GM21528 (cell line): ENCODE measurements around the gene MRPS27.

Experiments used
- ATAC-seq: cut with Tn5 transposase; IDR thresholded peaks from one replicate; pipeline ENCODE4 v1.9.1; 2021; ENCODE audit warnings: mild to moderate bottlenecking, moderate library complexity; ENCODE audit not compliant: unreplicated experiment, low FRiP score

The MRPS27 gene

DNA sequence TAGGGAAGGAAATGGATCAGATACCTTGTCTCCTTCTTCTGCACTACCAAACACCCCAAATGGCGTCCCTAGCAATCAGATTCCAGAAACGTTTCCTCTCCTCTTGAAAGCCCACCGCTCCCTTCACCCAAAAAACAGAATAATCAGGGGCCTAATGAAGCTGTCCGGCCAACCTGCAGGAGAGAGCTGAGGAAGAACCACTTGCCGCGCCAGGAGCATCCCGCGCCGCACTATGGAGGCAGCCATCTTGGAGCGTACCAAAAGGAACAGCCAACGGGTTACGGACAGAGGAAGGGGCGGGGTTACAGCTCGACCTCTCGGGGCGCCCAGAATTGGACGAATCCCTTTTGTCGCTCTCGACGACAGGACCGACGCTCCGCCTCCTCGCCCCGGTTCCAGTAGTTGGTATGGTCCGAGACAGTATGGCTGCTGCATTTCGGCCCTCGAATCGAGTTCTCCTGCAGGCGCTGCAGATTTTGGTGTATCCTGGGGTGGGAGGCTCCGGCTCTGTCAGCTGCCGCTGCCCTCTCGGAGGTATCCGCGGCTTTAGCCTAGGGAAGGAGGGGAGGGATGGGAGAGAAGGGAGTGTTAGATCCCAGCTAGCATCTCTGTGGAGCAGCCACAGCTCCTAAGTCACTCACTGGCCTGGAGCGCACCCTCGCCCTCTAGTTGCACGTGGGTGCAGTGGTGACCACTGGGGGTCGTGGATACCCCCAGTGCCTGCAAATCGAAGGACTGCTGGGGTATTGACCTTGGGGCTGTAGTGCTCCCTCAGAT, at the start of gene MRPS27, which contains the start of gene PTCD2:
MRPS27 (minus strand) TSS at position 265 of the 777 bp plus-strand sequence; CDS start at position 246, 19 bp downstream.
PTCD2 (plus strand) TSS at position 398 of the 777 bp plus-strand sequence; CDS start at position 408, 10 bp downstream.
- ATAC-seq: peak; percentile 96

DNA sequence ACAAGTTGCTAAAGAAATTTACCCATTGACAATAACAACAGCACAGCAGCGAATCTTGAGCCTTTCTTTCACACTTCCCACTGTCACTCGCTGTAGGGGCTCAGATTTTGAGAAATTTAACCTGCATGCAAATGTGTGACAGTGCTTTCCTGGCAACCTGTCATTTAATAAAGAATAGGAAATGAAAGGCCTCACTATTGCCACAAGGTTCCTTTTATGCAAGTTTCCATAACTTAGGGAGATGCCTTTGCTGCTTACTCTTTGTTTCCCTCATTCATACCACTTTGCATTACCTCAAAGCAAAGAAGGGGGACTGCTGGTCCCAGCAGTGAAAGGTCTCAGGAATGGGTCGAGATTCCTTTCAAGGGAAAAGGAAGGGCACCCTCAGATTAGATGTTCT, 49.7 kb upstream of the MRPS27 start:
- no peak for ATAC-seq

DNA sequence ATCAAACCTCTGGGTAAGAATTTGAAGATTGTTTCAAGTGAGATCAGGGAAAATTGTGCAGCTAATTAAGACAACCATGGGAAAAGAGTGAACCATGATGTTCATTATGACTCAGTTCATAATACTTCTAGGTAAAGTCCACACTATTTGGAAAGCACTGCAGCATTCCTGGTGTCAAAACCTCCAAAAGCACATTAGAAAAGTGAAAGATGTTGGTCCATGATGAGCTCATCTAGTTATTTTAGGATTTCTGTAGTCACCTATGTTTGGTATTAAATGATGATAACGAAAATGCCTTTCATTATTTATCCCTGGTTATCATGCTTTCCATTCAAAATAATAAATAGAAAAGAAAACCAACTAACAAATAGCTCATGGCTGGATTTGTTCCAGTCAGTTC, 49.3 kb upstream of the MRPS27 start:
- no peak for ATAC-seq

DNA sequence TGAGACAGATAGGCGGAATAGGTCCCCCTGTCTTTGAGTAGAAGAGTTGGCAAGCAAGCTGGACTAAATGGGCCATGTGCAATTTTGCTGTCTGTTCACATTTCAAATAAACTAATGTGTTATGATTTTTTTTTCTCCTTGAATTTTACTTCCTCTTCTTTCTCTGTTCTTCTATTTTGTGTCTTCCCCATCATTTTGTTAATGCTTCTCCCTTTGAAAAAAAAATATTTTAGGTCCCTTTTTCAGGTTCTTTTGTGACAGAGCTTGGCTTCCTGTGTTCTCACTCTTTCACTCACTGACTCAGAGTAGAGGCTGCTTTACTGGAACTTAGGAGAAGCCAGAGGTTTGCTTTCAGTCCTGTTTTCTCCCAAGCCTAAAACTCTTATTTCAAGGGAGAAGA, 48.2 kb upstream of the MRPS27 start:
- ATAC-seq: no peak

DNA sequence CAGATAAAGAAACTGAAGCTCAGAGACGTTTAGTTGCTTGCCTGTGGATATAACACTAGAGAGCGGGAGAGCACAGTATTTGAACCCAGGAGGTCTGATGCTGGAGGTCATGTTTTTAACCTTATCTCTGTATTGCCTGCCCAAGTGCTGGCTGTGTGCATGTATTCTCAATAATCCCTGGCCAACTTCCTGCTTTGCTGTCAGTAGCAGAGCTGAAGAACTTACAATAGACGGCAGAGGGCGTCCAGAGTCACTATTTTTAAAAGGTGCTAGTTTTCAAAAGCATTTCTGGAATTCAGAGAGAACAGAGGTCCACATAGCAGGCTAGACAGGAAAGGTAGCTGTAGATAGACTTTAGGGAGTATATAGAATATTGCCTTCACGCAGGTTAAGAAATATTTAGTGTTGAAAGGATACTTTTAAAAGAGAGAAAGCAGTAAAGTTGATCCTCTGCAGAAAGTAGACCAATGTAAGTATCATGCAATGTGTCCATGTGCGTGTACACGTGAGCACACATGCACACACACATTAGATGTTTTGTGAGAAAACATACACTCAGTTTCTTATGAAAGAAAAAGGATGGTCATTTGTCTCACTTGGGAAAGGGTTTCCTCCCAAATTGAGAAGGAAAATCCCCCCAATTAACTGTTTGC, 46.4 kb upstream of the MRPS27 start:
- no peak for ATAC-seq

DNA sequence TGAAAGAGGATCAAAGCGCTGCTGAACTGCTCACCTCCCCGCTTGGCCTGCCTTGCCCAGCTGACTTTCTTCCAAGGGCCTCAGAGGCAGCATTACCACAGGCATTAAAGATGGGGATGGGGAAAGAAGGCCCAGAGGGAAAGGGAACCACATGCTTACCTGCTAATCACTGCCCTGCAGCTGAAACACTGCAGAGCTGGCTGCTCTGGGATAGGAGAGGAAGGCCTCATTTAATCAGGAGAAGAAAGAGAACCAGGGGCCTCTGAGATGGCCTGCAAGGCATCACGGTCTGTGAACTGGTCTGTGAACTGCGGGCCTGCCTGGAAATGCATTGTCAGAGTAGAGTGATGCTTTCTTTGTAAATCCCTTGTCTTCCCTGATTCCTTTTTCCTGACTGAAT, 44.9 kb upstream of the MRPS27 start:
- ATAC-seq: no peak

DNA sequence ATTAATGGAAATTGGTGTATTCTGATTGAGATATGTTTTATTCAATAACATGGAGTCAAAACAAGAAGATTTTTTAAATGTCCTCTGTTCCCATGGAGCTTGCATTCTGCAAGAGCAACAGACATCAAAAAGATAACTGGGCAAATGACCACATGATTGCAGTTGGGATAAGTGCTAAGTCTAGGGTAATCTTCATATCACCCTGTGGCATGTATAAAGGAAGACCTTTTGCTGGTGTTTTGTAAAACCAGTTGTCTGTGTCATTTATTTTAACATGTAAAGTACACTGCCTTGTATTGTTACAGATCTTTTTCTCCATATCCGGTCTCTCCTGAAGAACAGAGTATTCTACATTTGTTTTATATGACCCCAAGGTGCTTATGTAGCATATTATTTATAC, 44.1 kb upstream of the MRPS27 start:
- ATAC-seq: no peak

DNA sequence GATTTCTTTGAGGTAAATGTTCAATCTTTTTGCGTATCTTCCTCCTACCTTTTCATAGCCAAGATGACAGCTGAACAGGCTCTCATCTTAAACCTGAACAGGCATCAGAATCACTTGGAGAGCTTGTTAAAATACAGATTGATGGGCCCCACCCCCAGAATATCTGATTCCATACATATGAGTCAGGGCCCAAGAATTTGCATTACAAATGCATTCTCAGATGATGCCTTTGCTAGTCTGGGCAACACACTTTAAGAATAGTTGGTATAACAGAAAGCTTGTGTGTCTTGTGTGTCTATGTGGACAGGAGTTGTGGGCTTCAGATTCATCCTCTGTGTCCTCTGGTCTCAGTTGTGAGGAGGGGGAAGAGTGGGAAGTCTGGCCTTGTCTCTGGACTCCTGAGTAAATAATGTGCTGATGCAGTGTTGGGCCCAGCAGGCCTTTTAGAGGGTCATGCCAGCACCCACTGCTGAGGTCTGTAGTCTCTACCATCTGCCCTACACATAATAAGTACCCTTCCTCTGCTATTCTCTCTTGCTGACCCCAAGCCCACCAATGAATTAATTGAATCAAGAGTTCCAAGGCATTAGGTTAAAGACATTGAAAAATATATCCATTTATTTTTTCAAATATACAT, 43.2 kb upstream of the MRPS27 start:
- ATAC-seq: no peak

DNA sequence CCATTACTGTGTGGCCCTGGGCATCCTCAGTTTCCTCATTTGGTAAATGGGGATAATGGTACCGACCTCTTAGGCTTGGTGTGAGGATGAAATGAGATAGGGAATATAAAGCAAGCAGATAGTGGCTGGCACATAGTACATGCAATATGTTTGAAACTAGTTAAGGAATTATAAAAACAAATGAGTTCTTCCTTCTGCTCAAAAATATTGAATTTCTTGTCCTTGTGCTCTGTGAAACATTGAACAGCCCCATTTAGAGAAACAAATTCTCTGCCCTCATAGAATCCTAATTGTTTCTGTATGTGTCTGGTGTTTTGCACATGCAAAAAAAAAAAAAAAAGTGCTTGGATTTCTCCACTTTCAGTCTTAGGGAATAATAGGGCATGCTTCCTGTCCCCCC, 39.8 kb upstream of the MRPS27 start:
- no peak for ATAC-seq

DNA sequence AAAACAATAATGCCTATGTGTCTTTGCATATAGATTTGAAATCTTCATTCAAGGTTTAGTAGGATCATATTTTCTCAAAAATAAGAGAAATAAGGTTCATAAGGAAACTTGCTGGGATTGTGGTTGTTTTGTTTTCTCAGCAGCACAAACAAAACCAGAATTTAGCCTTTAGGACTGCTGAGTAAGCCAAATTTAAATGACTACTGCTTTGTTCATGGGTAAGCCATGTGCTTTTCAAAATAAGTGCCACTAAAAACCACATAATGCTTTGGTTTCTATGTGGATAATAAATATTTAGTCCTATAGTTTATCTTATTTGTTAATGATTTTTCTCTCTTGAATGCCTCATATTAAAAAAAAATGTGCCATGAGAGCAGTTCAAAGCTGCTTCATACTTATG, 38.9 kb upstream of the MRPS27 start:
- ATAC-seq: no peak

DNA sequence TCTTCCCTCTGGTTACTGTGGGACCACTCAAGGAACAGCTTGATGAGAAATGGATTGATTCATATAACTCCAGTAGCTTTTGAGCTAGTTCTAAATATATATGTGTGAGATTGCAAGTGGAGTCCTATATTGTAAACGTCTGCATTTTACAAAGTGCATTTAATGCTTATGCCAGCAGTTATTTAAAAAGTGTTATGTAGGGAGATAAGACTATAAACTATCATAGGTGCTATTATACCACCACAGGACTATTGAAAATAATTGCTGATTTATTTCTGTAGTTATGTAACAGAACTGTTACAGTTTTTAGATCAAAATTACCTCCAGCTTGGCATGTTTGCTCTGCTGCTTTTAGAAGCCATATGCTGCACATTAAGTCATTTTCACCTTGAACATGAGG, 36.3 kb upstream of the MRPS27 start:
- ATAC-seq: no peak

DNA sequence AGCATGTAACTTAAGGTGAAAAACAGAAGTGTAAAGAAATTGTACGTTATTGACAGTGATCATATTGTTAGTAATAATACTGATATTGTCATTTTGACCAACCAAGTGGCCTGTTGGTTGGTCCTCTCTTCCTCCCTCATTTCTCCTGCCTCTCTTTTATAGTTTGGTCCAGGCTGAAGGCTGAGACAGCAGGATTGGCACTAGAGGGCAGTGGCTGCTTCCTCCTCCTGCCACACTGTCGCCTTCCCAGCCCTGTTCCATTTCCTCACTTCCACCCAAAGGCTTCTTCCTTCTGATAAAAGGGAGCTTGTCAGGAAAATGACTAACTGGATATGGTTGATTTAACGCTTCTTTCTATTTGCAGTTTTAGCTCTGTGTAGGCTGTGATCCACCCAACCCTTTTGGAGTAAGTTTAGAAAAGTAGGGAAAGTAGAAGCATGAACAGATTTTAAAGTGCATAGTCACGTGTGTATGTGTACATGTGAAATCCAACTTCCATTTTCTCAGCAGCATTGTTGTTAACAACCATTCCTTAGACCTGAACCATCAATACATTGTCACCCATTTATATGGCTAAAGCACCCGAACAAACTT, 35.8 kb upstream of the MRPS27 start:
- no peak for ATAC-seq

DNA sequence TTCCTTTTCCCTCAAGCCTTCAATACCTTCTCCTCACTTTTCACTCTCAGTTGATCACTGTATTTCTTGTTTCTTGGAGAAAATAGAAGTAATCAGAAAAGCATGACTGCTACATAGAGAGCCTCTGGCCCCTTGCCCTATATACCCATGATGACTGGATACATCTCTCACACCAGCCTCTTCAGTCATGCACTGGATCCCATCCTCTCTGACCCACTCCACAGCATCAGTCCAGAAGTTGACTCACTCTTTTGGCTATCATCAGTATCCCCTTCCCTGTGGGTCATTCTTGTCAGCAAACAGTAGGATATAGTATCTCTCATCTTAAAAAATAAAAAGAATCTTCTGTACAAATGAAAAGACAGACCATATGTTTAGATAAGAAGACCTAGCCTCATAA, 33.0 kb upstream of the MRPS27 start:
- no peak for ATAC-seq

DNA sequence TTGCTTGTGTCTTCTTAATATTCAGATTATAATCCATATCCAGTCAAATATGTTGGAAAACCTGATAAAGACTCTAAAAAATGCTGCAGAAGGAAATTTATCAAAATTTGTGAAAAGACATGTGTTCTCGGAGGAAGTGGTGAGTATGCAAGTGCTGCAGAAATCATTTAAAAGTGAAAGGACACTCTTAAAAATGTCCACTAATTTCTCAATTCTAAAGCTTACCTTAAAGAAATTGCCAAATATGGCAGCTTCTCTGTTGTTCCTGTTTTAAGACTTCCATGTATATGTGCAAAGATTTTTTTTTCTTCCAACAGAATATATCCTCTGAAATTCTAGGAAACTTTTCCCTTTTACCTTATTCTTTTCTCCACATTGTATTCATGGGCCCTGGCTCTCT, 32.6 kb upstream of the MRPS27 start:
- no peak for ATAC-seq

DNA sequence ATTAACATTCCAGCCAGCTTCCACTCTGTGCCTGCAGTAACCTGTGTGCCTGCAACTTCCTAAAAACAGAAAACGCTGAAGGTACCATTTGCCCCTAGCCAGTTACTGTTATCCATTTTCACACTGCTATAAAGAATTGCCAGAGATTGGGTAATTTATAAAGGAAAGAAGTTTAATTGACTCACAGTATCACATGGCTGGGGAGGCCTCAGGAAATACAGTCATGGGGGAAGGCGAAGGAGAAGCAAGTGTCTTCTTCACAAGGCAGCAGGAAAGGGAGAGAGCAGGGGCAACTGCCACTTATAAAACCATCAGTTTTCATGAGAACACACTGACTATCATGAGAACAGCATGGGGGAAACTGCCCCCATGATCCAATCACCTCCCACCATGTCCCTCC, 31.3 kb upstream of the MRPS27 start:
- ATAC-seq: no peak

DNA sequence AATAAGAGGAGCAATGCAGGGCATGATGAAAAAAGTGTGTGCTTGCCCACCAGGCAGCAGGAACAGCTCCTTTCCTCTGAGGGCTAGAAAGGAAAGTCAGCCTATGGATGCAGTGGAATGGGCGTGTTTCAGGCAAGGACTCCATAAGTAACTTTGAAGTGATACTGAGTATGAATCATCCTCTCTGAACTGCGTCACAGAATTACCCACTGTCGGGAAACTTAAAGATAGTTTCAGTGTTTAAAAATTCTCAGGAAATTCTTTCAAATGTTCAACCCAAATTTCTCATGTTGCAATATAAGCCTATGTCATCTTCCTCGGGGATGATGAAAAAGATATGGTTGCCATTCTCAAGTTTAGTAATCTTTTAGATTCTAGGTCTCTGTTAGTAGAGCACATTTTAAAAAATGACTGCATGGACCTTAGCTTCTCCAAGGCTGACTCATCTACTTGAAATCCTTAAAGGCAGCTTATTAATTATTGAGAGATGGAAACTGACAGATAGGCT, 27.8 kb upstream of the MRPS27 start:
- ATAC-seq: no peak

DNA sequence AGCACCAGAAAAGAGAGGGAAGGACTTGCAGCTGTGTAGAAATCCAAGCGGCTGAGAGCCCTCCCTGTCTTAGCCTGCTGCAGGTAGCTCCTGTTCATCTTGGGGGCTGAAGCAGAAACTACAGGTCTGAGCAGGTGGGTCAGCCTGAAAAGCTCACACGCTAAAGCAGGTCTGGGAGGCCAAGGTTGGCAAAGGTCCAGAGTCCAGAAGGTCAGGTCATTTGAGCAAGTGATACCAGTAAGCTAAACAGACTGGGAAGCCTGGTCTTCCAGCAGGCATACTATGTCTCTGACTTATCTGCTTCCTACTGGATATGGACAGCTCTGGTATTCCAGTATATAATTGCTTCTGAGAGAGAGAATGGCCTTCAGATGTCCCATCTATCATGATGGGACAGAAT, 26.4 kb upstream of the MRPS27 start:
- ATAC-seq: no peak

DNA sequence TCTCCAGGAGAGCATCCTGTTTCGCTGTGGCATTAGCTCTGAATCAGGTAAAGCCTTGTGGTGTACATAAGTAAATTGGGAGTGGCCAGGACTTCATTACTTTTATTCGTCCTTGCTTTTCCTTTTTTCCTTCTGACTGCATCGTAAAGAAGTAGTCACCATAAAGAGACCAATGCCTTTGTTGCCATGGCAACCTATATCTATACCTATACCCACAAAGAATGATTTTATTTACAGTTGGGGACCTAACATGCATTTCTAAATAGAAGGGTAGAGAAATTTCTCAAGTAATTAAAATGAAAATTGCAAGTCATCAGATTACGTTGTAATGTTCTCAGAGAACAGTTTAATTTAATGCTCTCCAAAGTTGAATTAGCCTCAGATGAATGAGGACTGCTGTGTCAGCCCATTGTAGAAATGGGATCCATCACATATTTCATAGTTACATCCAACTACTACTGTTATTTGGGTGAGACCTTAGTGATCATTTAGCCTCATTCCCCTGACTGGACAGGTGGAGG, 18.7 kb upstream of the MRPS27 start:
- no peak for ATAC-seq

DNA sequence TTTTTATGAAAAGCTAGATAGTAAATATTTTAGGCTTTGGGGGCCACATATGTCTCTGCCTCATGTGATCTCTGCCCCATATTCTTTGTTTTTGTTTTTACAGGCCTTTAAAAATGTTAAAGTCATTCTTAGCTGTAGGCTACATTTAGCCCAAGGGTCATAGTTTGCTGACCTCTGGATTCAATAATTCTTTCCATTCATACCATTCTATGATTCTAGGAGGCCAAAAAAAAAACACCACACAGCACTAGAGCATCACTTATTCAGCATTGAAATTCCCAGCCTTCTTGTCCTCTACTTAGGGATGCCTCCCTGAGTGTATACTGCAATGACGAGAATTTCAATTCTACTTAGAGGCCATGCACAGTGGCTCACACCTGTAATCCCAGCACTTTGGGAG, 17.1 kb upstream of the MRPS27 start:
- ATAC-seq: no peak

DNA sequence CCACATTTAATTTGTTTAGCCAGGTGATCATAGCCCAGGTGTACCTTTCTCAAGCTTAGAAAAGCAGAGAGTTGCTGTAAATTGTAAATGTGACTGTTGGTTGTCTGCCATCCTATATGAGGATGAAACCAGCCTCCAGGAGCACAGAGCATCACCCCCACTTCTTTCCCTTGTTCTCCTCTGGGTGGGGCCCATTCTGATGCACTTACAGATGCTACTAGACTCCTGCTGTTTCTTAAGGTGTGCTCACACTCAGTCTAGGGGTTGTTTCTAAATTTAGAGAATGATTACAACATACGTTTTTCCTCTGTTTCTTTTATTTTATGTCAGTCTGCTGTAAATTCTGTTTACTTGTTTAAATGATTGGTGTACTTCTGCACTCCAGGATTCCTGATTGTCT, 10.7 kb upstream of the MRPS27 start:
- ATAC-seq: no peak

DNA sequence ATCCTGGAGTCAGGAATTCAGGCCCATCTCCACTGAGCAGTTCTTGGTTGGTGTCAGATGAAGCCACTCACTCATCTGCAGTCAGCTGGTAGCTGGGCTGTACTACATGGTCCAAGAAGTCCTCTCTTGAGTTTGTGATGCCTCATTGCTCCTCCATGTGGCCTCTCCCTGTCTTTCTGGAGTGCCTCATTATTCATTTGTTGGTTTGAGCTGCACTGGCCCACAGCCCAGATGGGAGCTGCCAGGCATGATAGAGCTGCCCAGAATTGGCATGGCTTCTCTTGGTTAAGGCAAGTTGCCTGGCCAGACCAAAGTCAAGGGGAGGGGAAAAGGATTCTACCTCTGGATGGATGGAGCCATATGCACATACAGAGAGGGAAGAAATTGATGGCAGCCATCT, 8.1 kb upstream of the MRPS27 start:
- ATAC-seq: no peak
